ENCODE measurements around the gene DCP1A. TPM values are rescaled to one million over a fixed set of nuclear protein-coding genes. Genes with fewer than 3 reads are reported as not detected.

The DCP1A gene
- total RNA-seq, 2 experiments from 2014 or later = 29.9 to 32.0 TPM

- Mint-ChIP-seq H3K4me1 (ENCODE audit: low read depth) (peaks cover 12% of the 10 kb centered on the region), H3K9me3 (no peaks in the 10 kb centered on the region), H3K27me3 (no peaks in the 10 kb centered on the region), H3K4me3 (no peak overlapping the region), H3K27ac (no peak overlapping the region), H3K36me3 (ENCODE audit: low read depth) (peaks cover 10% of the 10 kb centered on the region)
- DNase-seq (no peak), ATAC-seq (no peak)
- intact Hi-C loops (cut with micrococcal nuclease) = no loop called here
- ChIA-PET POLR2A (interaction anchor here (0.8 kb wide), 1 partner anchor 10 kb away, joined by 3 read pairs; no protein-coding TSS in a partner anchor), CTCF (no interaction called here)
- TF ChIP-seq CTCF (IDR thresholded peaks at IDR 0.05) = no peak
Observed at GRCh38 chr3:53320697-53321096, 26.6 kb downstream of the DCP1A start.

GRCh38 chr3:53318522-53318921 lies 28.8 kb downstream of the DCP1A start:
- peaks cover 4% of the 10 kb centered on the region for H3K4me1 Mint-ChIP-seq (ENCODE audit: low read depth)
- no peaks in the 10 kb centered on the region for H3K9me3 Mint-ChIP-seq
- no peak overlapping the region for H3K27ac Mint-ChIP-seq
- CTCF ChIA-PET = interaction anchor here (1.2 kb wide), 1 partner anchor 25 kb away, joined by 3 read pairs; no protein-coding TSS in a partner anchor
- intact Hi-C loops (cut with micrococcal nuclease) = no loop called here
- DNase-seq = no peak
- no peaks in the 10 kb centered on the region for H3K27me3 Mint-ChIP-seq
- H3K4me3 Mint-ChIP-seq = no peak overlapping the region
- POLR2A ChIA-PET = no interaction called here
- peaks cover 10% of the 10 kb centered on the region for H3K36me3 Mint-ChIP-seq (ENCODE audit: low read depth)
- TF ChIP-seq CTCF (IDR thresholded peaks at IDR 0.05) = no peak
- ATAC-seq = no peak

- no peak for ATAC-seq
- TF ChIP-seq CTCF (IDR thresholded peaks at IDR 0.05) = no peak
- ChIA-PET CTCF (no interaction called here), POLR2A (interaction anchor here (0.6 kb wide), 1 partner anchor 20 kb away, joined by 3 read pairs; no protein-coding TSS in a partner anchor)
- peaks cover 11% of the 10 kb centered on the region for H3K36me3 Mint-ChIP-seq (ENCODE audit: low read depth)
- no peak overlapping the region for H3K27ac Mint-ChIP-seq
- intact Hi-C loops (cut with micrococcal nuclease) = no loop called here
- no peaks in the 10 kb centered on the region for H3K9me3 Mint-ChIP-seq
- H3K4me1 Mint-ChIP-seq (ENCODE audit: low read depth) = peaks cover 2% of the 10 kb centered on the region
- H3K27me3 Mint-ChIP-seq = no peaks in the 10 kb centered on the region
- H3K4me3 Mint-ChIP-seq = no peak overlapping the region
- no peak for DNase-seq
Observed at GRCh38 chr3:53312832-53313231, 34.5 kb downstream of the DCP1A start.

GRCh38 chr3:53311882-53312281 lies 35.5 kb downstream of the DCP1A start:
- POLR2A ChIA-PET = no interaction called here
- peaks cover 13% of the 10 kb centered on the region for H3K36me3 Mint-ChIP-seq (ENCODE audit: low read depth)

GRCh38 chr3:53303957-53304356 lies 43.4 kb downstream of the DCP1A start:
- Mint-ChIP-seq H3K4me1 (ENCODE audit: low read depth) (no peaks in the 10 kb centered on the region), H3K27me3 (no peaks in the 10 kb centered on the region), H3K27ac (peak overlapping the region; percentile 8), H3K9me3 (no peaks in the 10 kb centered on the region), H3K36me3 (ENCODE audit: low read depth) (peaks cover 21% of the 10 kb centered on the region), H3K4me3 (no peak overlapping the region)
- ATAC-seq (no peak), DNase-seq (no peak)
- CTCF ChIA-PET = no interaction called here
- POLR2A ChIA-PET = interaction anchor here (1.2 kb wide), 1 partner anchor 44 kb away, joined by 3 read pairs; the partner anchor contains the start of gene DCP1A
- no peak for TF ChIP-seq CTCF (IDR thresholded peaks at IDR 0.05)
- intact Hi-C loops (cut with micrococcal nuclease) = no loop called here

More at GRCh38 chr3:53311882-53312281, 35.5 kb downstream of the DCP1A start:
- no peaks in the 10 kb centered on the region for H3K27me3 Mint-ChIP-seq
- no peaks in the 10 kb centered on the region for H3K9me3 Mint-ChIP-seq
- DNase-seq (no peak), ATAC-seq (no peak)
- H3K4me3 Mint-ChIP-seq = no peak overlapping the region
- no peak for TF ChIP-seq CTCF (IDR thresholded peaks at IDR 0.05)
- intact Hi-C loops (cut with micrococcal nuclease) = no loop called here
- peaks cover 2% of the 10 kb centered on the region for H3K4me1 Mint-ChIP-seq (ENCODE audit: low read depth)
- H3K27ac Mint-ChIP-seq = peak overlapping the region; percentile 42
- CTCF ChIA-PET = interaction anchor here (1.1 to 2.0 kb wide), 2 partner anchors 13 to 15 kb away, joined by 3 to 5 read pairs; no protein-coding TSS in a partner anchor
